Natural killer cell (primary cell): ENCODE data around the gene SLC39A11. TPM values are rescaled to one million over a fixed set of nuclear protein-coding genes. Genes with fewer than 3 reads are reported as not detected.

Source experiments
- ATAC-seq, 3 donors: fragments of 150-1000 bp in 2 of 3; fragments of 200-7000 bp in 1 of 3; cut with Tn5 transposase; 1 replicate in 1 of 3; 2 replicates in 2 of 3; pipeline ENCODE4 v1.10.0; 2021; ENCODE audit warnings: mild to moderate bottlenecking in 2 of 3, moderate library complexity in 2 of 3
- DNase-seq, 2 donors: peaks; one replicate each; pipeline versions ENCODE4 v3.0.0 to v3.0.0-alpha.2; 2013 to 2021; ENCODE audit warnings: mixed read lengths in 1 of 2
- H3K27ac ChIP-seq: one replicate; pipeline ENCODE4 v1.5.1; 2013; ENCODE audit warnings: mild to moderate bottlenecking, low read length
- H3K27me3 ChIP-seq: one replicate; pipeline ENCODE4 v1.6.1; 2013; ENCODE audit warnings: low read length; ENCODE audit not compliant: control insufficient read depth, insufficient read depth
- H3K36me3 ChIP-seq: one replicate; pipeline ENCODE4 v1.6.1; 2013; ENCODE audit warnings: low read length; ENCODE audit not compliant: control insufficient read depth, insufficient read depth
- H3K4me1 ChIP-seq: one replicate; pipeline ENCODE4 v1.6.1; 2013; ENCODE audit warnings: low read length; ENCODE audit not compliant: control insufficient read depth, insufficient read depth
- H3K4me3 ChIP-seq: one replicate; pipeline ENCODE4 v1.5.1; 2013; ENCODE audit warnings: low read length
- H3K9me3 ChIP-seq: one replicate; pipeline ENCODE4 v1.6.1; 2013; ENCODE audit warnings: low read length; ENCODE audit not compliant: control insufficient read depth, insufficient read depth
- H3K27ac Mint-ChIP-seq, 2 donors: one replicate each; pipeline ENCODE4 v1.8.0; 2022; ENCODE audit warnings: mild to moderate bottlenecking in 2 of 2, mixed read lengths in 2 of 2, moderate library complexity in 1 of 2
- H3K27me3 Mint-ChIP-seq, 2 donors: one replicate each; pipeline ENCODE4 v1.8.0; 2022; ENCODE audit warnings: low read depth in 2 of 2, mixed read lengths in 2 of 2
- H3K36me3 Mint-ChIP-seq: one replicate; pipeline ENCODE4 v1.8.0; 2022; ENCODE audit warnings: mixed read lengths
- H3K4me1 Mint-ChIP-seq, 2 donors: one replicate each; pipeline ENCODE4 v1.8.0; 2022; ENCODE audit warnings: mixed read lengths in 2 of 2
- H3K4me3 Mint-ChIP-seq: one replicate; pipeline ENCODE4 v1.8.0; 2022; ENCODE audit warnings: mild to moderate bottlenecking, moderate library complexity, mixed read lengths
- H3K9me3 Mint-ChIP-seq, 2 donors: one replicate each; pipeline ENCODE4 v1.8.0; 2022; ENCODE audit warnings: mixed read lengths in 2 of 2
- CTCF ChIP-seq: fragments of 200-600 bp; IDR thresholded peaks from one replicate; pipeline ENCODE4 v1.8.0; 2022; ENCODE audit warnings: antibody characterized with exemption
- WGBS: methylation state at CpG from one replicate; pipeline ENCODE4 v1.1.7; 2013; ENCODE audit warnings: missing lambda C conversion rate; ENCODE audit not compliant: insufficient coverage; 5-methylcytosine and 5-hydroxymethylcytosine counted together
- intact Hi-C: fragments of 100-400 bp; cut with micrococcal nuclease; formaldehyde crosslinking; loops from one replicate; pipeline ENCODE4 v1.14.2; 2022
- total RNA-seq, 4 donors: library from RNA; stranded (reverse); fragments of 120-200 nt in 1 of 4; gene quantifications; one replicate each; pipeline versions ENCODE4 v1.2.3 to v1.2.4, GENCODE V29; 2013 to 2022

Gene SLC39A11
- total RNA-seq, 3 donors from 2014 or later (not counting 1 experiment from before 2014, with no cell fraction given): 32.6 to 44.9 (median 39.4) TPM

DNA sequence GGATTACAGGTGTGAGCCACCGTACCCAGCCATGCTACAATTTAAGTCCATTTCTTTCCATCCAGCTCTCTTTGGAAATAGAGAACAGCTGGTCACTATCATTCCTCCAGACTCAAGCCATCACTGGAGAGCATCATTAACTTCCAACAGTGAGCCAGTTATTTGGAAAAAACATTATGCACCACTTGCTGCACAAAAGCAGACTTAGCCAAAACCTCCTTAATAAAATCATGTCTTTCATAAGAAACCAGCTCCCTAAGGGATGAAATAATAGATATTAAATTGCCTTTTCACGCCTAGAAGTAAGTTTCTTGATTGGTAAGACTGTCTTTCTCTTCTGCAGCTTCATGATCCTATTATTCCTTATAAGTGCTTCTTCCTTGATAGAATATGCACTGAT lies 17.9 kb downstream of the SLC39A11 start:
- peaks cover 3% of the 10 kb centered on the region for H3K36me3 ChIP-seq
- 96% methylated on average over 2 of the region's 2 CpGs for WGBS

DNA sequence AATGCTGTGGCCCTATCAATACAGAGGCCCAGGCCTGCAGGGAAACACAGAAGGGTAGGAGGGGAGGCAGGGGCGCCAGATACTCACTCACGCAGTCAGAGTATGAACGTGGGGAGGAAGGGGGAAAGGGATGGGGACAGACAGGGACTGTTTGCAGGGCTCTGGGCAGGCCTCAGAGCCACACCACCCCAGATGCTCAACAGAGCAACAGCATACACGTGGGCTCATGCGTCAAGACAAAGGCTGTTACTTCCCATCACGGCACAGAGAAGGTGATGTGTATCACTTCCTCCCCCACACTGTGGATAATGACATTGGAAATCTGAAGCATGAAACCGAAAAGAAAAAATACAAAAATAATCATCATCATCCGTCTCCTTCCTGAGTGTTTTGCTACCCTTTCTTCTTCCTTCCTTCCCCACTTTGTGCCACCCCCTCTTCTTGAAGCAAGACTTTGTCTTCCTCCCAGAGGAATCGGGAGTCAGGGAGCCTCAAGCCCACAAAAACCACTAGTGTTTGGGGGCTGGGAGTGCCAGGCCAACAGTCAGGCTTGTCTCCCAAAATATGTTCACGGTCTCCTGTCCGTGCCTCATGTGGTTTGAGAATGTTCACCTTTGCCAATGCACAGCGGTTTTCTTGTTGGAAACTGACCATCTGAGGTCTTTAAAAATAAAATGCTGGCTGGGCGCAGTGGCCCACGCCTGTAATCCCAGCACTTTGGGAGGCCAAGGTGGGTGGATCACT lies 20.1 kb downstream of the SLC39A11 start:
- ATAC-seq (no peak), DNase-seq (no peak)
- Histone ChIP-seq H3K4me3 (no peak overlapping the region), H3K27ac (no peak overlapping the region), H3K4me1 (no peaks in the 10 kb centered on the region), H3K27me3 (no peaks in the 10 kb centered on the region), H3K9me3 (no peaks in the 10 kb centered on the region), H3K36me3 (peaks cover 3% of the 10 kb centered on the region)
- Mint-ChIP-seq H3K4me1 (peaks cover 4 to 12% of the 10 kb centered on the region in 2 donors), H3K27ac (no peak overlapping the region), H3K9me3 (no peaks in the 10 kb centered on the region), H3K27me3 (no peaks in the 10 kb centered on the region), H3K36me3 (no peaks in the 10 kb centered on the region), H3K4me3 (no peak overlapping the region)
- intact Hi-C loops: no loop called here
- 83% methylated on average over 14 of the region's 14 CpGs for WGBS
- no peak for TF ChIP-seq CTCF

More for the DNA sequence above, 17.9 kb downstream of the SLC39A11 start:
- no peaks in the 10 kb centered on the region for H3K4me1 ChIP-seq
- Mint-ChIP-seq H3K27ac (no peak overlapping the region), H3K4me3 (no peak overlapping the region), H3K4me1 (peaks cover 1 to 5% of the 10 kb centered on the region in 2 donors), H3K36me3 (no peaks in the 10 kb centered on the region), H3K27me3 (no peaks in the 10 kb centered on the region), H3K9me3 (no peaks in the 10 kb centered on the region)
- DNase-seq (no peak), ATAC-seq (no peak)
- no peaks in the 10 kb centered on the region for H3K9me3 ChIP-seq
- no peak for TF ChIP-seq CTCF
- no peaks in the 10 kb centered on the region for H3K27me3 ChIP-seq
- H3K27ac ChIP-seq: no peak overlapping the region
- H3K4me3 ChIP-seq: no peak overlapping the region
- intact Hi-C loops: no loop called here

DNA sequence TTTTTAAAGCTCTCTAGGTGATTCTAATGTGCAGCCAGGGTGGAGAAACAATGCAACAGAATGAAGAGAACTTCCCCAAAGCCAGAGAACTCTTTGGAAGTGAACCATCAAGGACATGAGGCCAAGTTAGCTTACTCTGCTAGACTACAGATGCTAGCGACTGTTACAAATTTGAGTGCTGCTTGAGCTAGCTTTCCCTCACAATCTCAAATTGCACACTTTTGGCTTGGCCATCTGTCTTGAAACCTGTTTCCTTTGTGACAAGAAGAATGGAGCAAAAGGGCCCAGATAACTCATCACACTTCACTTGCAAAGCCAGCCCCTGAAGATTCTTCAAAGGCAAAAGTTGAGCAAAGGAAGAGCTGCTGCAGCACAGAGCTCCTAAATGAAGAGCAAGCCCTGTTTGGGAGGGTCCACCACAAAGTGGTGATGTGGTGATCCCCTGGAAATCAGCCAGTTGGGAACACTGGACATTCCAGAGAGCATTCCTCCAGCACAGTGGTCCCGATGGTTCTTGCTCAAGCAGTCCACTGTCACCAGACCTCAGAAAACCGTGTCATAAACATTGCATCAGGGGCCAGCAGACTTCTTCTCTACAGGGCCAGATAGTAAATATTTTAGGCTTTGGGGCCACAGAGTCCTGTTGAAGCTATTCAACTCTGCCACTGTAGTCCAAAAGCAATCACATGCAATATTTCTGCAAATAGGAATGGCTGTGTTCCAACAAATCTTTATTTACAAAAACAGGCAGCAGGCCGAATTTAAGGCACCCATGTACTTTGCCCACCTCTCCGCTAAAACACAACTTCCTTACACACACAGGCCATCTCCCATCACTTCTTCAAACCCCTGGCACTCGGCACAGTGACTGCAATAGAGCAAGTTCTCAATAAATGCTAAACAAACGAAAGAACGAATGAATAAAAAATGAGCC lies 21.2 kb downstream of the SLC39A11 start:
- Histone ChIP-seq H3K4me3 (no peak overlapping the region), H3K9me3 (no peaks in the 10 kb centered on the region), H3K27ac (no peak overlapping the region), H3K27me3 (no peaks in the 10 kb centered on the region), H3K36me3 (peaks cover 3% of the 10 kb centered on the region), H3K4me1 (no peaks in the 10 kb centered on the region)
- intact Hi-C loops: no loop called here
- WGBS: 97% methylated on average over 8 of the region's 8 CpGs
- no peak for DNase-seq
- no peak for TF ChIP-seq CTCF
- no peak for ATAC-seq
- Mint-ChIP-seq H3K27ac (no peak overlapping the region), H3K4me1 (peaks cover 6 to 15% of the 10 kb centered on the region in 2 donors), H3K27me3 (no peaks in the 10 kb centered on the region), H3K36me3 (no peaks in the 10 kb centered on the region), H3K9me3 (no peaks in the 10 kb centered on the region), H3K4me3 (no peak overlapping the region)
